ENCODE results near the gene LMF1.

DNA sequence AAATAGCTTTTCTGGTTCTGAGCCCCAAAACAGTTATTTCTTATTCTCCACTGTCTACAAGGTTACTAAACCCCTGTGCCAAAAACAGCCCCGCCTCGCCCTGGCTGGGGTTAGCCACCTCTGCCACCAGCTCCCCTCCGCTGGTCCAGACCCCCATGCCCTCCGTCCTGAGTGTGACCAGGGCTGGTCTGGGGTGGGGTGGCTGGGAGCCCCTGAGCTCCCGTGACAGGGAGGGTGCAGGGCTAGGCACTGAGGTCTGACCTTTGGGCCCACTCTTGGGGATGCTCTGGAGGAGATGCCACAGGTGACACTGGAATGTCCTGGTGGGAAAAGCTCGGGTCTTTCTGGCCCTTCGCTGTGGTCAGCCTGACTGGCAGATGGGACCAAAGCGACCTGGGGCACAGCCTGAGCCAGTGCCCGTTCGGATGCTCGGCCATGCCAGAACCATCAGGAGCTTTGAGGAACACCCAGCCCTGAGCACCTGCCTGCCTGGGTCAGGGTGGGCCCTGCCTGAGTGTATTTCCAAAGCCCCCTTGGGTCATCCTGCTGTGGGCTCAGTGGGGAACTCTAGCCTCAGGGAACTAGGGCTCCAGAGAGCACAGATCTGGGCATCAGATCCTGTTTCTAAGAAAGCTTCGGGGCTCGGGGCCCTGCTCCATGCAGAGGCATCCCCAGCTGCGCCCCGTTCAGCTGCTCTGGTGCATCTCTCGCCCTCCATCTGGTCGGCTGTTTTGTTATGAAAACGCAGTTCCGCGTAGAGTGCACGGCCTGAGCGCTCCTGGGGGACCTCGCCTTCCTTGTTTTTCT lies 98.1 kb downstream of the LMF1 start:
- TF ChIP-seq, protein P1, sequence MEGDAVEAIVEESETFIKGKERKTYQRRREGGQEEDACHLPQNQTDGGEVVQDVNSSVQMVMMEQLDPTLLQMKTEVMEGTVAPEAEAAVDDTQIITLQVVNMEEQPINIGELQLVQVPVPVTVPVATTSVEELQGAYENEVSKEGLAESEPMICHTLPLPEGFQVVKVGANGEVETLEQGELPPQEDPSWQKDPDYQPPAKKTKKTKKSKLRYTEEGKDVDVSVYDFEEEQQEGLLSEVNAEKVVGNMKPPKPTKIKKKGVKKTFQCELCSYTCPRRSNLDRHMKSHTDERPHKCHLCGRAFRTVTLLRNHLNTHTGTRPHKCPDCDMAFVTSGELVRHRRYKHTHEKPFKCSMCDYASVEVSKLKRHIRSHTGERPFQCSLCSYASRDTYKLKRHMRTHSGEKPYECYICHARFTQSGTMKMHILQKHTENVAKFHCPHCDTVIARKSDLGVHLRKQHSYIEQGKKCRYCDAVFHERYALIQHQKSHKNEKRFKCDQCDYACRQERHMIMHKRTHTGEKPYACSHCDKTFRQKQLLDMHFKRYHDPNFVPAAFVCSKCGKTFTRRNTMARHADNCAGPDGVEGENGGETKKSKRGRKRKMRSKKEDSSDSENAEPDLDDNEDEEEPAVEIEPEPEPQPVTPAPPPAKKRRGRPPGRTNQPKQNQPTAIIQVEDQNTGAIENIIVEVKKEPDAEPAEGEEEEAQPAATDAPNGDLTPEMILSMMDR (IDR thresholded peaks at IDR 0.05) = no peak
- no peak for TF ChIP-seq POLR2A (IDR thresholded peaks at IDR 0.05)

Measured in vagina (tissue), 2 donors.